ENCODE measurements around the gene HTR1D. TPM values are rescaled to one million over a fixed set of nuclear protein-coding genes. Genes with fewer than 3 reads are reported as not detected.
"Not testable (repeated sequence)": the region's sequence is repeated elsewhere in the genome, so short reads cannot be mapped to it uniquely, and the experiment has no call there.

Gene HTR1D
- total RNA-seq, 2 donors from 2014 or later = not detected

- H3K4me1 ChIP-seq = no peaks in the 10 kb centered on the region
- DNase-seq (ENCODE audit: low spot score) = no peak
- no peaks in the 10 kb centered on the region for H3K36me3 ChIP-seq
- H3K4me3 ChIP-seq = no peak overlapping the region
- no peaks in the 10 kb centered on the region for H3K9me3 ChIP-seq
- H3K27me3 ChIP-seq = no peaks in the 10 kb centered on the region
- H3K27ac ChIP-seq = no peak overlapping the region
- TF ChIP-seq CTCF (IDR thresholded peaks at IDR 0.05) = no peak
Measured at GRCh38 chr1:23208527-23208926, 8.8 kb downstream of the HTR1D start.

GRCh38 chr1:23207733-23208132 is 9.6 kb downstream of the HTR1D start:
- H3K36me3 ChIP-seq; H3K27ac ChIP-seq; H3K27me3 ChIP-seq; H3K4me3 ChIP-seq; DNase-seq (ENCODE audit: low spot score); H3K4me1 ChIP-seq; H3K9me3 ChIP-seq: not testable (repeated sequence)

GRCh38 chr1:23202263-23202749 is 15.0 kb downstream of the HTR1D start:
- H3K27me3 ChIP-seq = no peaks in the 10 kb centered on the region
- H3K9me3 ChIP-seq = no peaks in the 10 kb centered on the region
- H3K27ac ChIP-seq = no peak overlapping the region
- H3K4me1 ChIP-seq = no peaks in the 10 kb centered on the region
- TF ChIP-seq CTCF (IDR thresholded peaks at IDR 0.05) = no peak
- H3K36me3 ChIP-seq = no peaks in the 10 kb centered on the region
- no peak overlapping the region for H3K4me3 ChIP-seq
- DNase-seq (ENCODE audit: low spot score) = no peak

- Histone ChIP-seq H3K27ac (no peak overlapping the region), H3K9me3 (no peaks in the 10 kb centered on the region), H3K4me1 (no peaks in the 10 kb centered on the region), H3K36me3 (no peaks in the 10 kb centered on the region), H3K4me3 (no peak overlapping the region), H3K27me3 (no peaks in the 10 kb centered on the region)
- DNase-seq (ENCODE audit: low spot score) = no peak
- no peak for TF ChIP-seq CTCF (IDR thresholded peaks at IDR 0.05)
Measured at GRCh38 chr1:23200883-23201282, 16.4 kb downstream of the HTR1D start.

GRCh38 chr1:23198373-23198772 is 18.9 kb downstream of the HTR1D start:
- H3K9me3 ChIP-seq = no peaks in the 10 kb centered on the region
- TF ChIP-seq CTCF (IDR thresholded peaks at IDR 0.05) = no peak
- no peak for DNase-seq (ENCODE audit: low spot score)
- H3K4me3 ChIP-seq = no peak overlapping the region
- no peaks in the 10 kb centered on the region for H3K4me1 ChIP-seq
- H3K27me3 ChIP-seq = no peaks in the 10 kb centered on the region
- no peak overlapping the region for H3K27ac ChIP-seq
- no peaks in the 10 kb centered on the region for H3K36me3 ChIP-seq

GRCh38 chr1:23196627-23197328 is 20.5 kb downstream of the HTR1D start:
- Histone ChIP-seq H3K36me3 (no peaks in the 10 kb centered on the region), H3K9me3 (no peaks in the 10 kb centered on the region), H3K4me1 (no peaks in the 10 kb centered on the region), H3K27ac (no peak overlapping the region), H3K4me3 (no peak overlapping the region), H3K27me3 (no peaks in the 10 kb centered on the region)
- DNase-seq (ENCODE audit: low spot score) = no peak
- TF ChIP-seq CTCF (IDR thresholded peaks at IDR 0.05) = no peak

Measured in right atrium auricular region (tissue), 2 donors.